DOHH2 (cell line): Measurements from ENCODE around the gene LENG9.
A peak's percentile ranks its signal among the peaks of the same experiment; 100 is the strongest.
"Not testable (repeated sequence)": the region's sequence is repeated elsewhere in the genome, so short reads cannot be mapped to it uniquely, and the experiment has no call there.

Experiments
- H3F3A ChIP-seq: fragments of 200-600 bp; sonication (generic), shearing (Covaris generic); 2 replicates; pipeline ENCODE4 v1.6.0; 2016; ENCODE audit warnings: antibody characterized with exemption, mild to moderate bottlenecking; ENCODE audit not compliant: control insufficient read depth, insufficient read depth
- H3K27ac ChIP-seq: fragments of 200-600 bp; sonication (generic); 2 replicates; pipeline ENCODE4 v1.5.1; 2014; ENCODE audit warnings: low read depth, mild to moderate bottlenecking, low read length, moderate library complexity
- H3K27me3 ChIP-seq: fragments of 200-600 bp; sonication (generic); 2 replicates; pipeline ENCODE4 v1.6.1; 2014; ENCODE audit warnings: mild to moderate bottlenecking, low read length, mixed read lengths; ENCODE audit not compliant: control insufficient read depth
- H3K36me3 ChIP-seq: fragments of 200-600 bp; sonication (generic); 2 replicates; pipeline ENCODE4 v1.6.1; 2014; ENCODE audit warnings: mild to moderate bottlenecking, low read length, moderate library complexity, mixed read lengths; ENCODE audit not compliant: control insufficient read depth
- H3K4me1 ChIP-seq: fragments of 200-600 bp; sonication (generic); 2 replicates; pipeline ENCODE4 v1.6.1; 2014; ENCODE audit warnings: mild to moderate bottlenecking, low read length, mixed read lengths; ENCODE audit not compliant: control insufficient read depth
- H3K4me2 ChIP-seq: fragments of 200-600 bp; sonication (generic); 2 replicates; pipeline ENCODE4 v1.6.0; 2014; ENCODE audit warnings: mild to moderate bottlenecking, low read length, moderate library complexity
- H3K4me3 ChIP-seq: fragments of 200-600 bp; sonication (generic); 2 replicates; pipeline ENCODE4 v1.5.1; 2014; ENCODE audit warnings: mild to moderate bottlenecking, low read length, mixed read lengths
- H3K79me2 ChIP-seq: fragments of 200-600 bp; sonication (generic); 2 replicates; pipeline ENCODE4 v1.6.1; 2014; ENCODE audit warnings: mild to moderate bottlenecking, low read length, mixed read lengths; ENCODE audit not compliant: control insufficient read depth
- H3K9me2 ChIP-seq: fragments of 200-600 bp; sonication (generic); replicated peaks from 2 replicates; pipeline ENCODE4 v1.6.1; 2014; ENCODE audit warnings: mild to moderate bottlenecking, low read length, mixed read lengths; ENCODE audit not compliant: control insufficient read depth
- H3K9me3 ChIP-seq: fragments of 200-600 bp; sonication (generic); 2 replicates; pipeline ENCODE4 v1.6.1; 2014; ENCODE audit warnings: antibody characterized with exemption, low read length, mixed read lengths; ENCODE audit not compliant: control insufficient read depth, insufficient read depth
- H4K20me1 ChIP-seq: fragments of 200-600 bp; sonication (generic); 2 replicates; pipeline ENCODE4 v1.6.0; 2014; ENCODE audit warnings: low read depth, mild to moderate bottlenecking, antibody characterized with exemption, low read length, moderate library complexity; ENCODE audit not compliant: control insufficient read depth, insufficient read depth
- EZH2phosphoT487 ChIP-seq: fragments of 200-600 bp; sonication (generic); IDR thresholded peaks from 2 replicates; pipeline ENCODE4 v1.6.1; 2017; ENCODE audit warnings: borderline replicate concordance, mild to moderate bottlenecking, antibody characterized with exemption, low read length, moderate library complexity, mixed read lengths
- TF ChIP-seq, protein P1 (sequence below): fragments of 200-600 bp; sonication (generic); IDR thresholded peaks from one replicate; pipeline ENCODE4 v1.5.1; 2014; ENCODE audit warnings: antibody characterized with exemption, mild to moderate bottlenecking, low read depth, low read length; ENCODE audit not compliant: poor library complexity, severe bottlenecking

LENG9 gene

DNA sequence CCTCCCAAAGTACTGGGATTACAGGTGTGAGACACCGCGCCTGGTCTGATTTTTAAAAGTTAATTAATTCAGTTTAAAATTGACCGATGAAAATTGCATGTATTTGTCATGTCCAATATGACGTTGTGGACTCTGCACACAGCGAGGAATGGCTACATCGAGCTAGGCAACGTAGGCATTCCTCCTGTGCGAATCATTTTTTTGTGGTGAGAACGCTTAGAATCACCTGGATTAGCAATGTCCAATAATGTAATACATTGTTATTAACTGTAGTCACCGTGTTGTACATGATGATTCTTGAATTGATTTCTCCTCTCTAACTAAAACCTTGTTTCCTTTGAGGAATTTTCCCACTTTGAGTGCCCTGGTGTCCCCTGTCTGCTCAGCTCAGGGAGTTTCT is 42.5 kb upstream of the LENG9 start:
- H3K27me3 ChIP-seq, result peaks cover 9% of the 10 kb centered on the region
- H3K4me1 ChIP-seq, result peaks cover 36% of the 10 kb centered on the region
- H3K79me2 ChIP-seq, result no peaks in the 10 kb centered on the region
- no peaks in the 10 kb centered on the region for H3K36me3 ChIP-seq
- no peak overlapping the region for H3K4me3 ChIP-seq
- H3K27ac ChIP-seq, result no peak overlapping the region
- TF ChIP-seq, protein P1, sequence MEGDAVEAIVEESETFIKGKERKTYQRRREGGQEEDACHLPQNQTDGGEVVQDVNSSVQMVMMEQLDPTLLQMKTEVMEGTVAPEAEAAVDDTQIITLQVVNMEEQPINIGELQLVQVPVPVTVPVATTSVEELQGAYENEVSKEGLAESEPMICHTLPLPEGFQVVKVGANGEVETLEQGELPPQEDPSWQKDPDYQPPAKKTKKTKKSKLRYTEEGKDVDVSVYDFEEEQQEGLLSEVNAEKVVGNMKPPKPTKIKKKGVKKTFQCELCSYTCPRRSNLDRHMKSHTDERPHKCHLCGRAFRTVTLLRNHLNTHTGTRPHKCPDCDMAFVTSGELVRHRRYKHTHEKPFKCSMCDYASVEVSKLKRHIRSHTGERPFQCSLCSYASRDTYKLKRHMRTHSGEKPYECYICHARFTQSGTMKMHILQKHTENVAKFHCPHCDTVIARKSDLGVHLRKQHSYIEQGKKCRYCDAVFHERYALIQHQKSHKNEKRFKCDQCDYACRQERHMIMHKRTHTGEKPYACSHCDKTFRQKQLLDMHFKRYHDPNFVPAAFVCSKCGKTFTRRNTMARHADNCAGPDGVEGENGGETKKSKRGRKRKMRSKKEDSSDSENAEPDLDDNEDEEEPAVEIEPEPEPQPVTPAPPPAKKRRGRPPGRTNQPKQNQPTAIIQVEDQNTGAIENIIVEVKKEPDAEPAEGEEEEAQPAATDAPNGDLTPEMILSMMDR, result no peak
- TF ChIP-seq EZH2phosphoT487, result no peak
- no peaks in the 10 kb centered on the region for H3K9me2 ChIP-seq
- H3F3A ChIP-seq, result no peaks in the 10 kb centered on the region
- peak overlapping the region; percentile 37 for H3K4me2 ChIP-seq
- H3K9me3 ChIP-seq, result no peaks in the 10 kb centered on the region
- no peaks in the 10 kb centered on the region for H4K20me1 ChIP-seq

DNA sequence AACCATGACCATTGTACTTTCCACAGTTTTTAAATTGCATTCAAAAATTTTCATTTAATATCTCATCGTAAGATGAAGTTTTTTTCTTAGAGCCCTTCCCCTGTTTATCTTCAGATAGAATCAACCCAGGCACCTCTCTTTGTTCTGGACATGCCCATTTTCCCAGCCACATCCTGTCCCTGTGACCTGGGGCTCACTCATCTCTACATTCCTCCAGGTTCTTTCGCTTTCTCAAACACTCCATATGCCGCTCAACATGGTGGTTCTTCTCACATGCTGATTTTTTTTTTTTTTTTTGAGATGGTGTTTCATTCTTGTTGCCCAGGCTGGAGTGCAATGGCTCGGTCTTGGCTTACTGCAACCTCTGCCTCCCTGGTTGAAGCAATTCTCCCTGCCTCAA is 42.0 kb upstream of the LENG9 start:
- not testable (repeated sequence) for H3K9me3 ChIP-seq, H3K9me2 ChIP-seq, H3K36me3 ChIP-seq, H4K20me1 ChIP-seq, H3K4me3 ChIP-seq, H3F3A ChIP-seq, H3K79me2 ChIP-seq, H3K4me2 ChIP-seq, H3K27me3 ChIP-seq, H3K27ac ChIP-seq
- peaks cover 36% of the 10 kb centered on the region for H3K4me1 ChIP-seq

DNA sequence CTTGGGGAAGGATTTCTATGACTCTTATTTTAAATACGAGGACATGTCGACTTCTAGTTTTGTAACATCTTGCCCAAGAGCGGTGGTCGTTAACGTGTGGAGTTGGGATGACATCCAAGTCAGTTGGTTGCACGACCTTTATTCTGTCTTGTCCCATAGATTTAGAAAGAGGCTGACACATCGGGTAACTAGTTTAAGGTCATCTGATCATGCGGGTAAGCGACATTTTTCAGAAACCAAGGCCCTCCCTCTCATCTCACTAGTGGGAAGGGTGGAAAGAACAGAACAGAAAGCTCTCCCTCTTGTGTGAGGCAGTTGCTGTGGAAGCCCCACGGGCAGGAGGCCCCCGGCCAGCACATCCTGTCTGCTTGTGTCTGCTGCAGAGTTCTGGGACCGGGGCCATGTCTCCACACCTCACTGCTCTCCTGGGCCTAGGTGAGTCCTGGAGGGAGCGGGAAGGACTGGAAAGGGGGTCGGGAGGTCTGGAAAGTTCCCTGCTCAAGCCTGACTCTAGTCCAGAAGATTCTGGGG is 39.0 kb upstream of the LENG9 start, which contains the start of gene LAIR2:
LAIR2 (plus strand) TSS at position 314 of the 531 bp plus-strand sequence; CDS start at position 402, 88 bp downstream.
- Histone ChIP-seq H3K4me2 (peak within 1 kb of the TSS; percentile 44), H3K9me3 (no peaks in the 10 kb centered on the region), H3K27me3 (peaks cover 14% of the 10 kb centered on the region)

DNA sequence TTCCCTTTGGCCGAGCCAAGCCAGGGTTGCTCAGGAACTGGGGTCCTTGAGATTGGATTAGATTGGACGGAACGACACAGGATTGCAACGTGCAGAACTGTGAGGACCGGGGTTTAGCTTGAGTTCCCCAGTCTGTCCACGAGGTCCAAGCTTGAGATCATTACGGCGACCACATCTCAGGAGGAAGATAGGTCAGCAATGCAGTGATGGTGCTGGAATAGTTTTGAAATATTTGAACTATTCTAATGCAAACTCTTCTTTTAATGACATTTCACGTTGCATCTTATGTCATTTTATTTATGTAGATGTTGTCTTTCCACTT is 34.8 kb upstream of the LENG9 start:
- Histone ChIP-seq H3K4me1 (peaks cover 11% of the 10 kb centered on the region), H3K27me3 (peaks cover 26% of the 10 kb centered on the region)
- not testable (repeated sequence) for H4K20me1 ChIP-seq, H3K79me2 ChIP-seq, H3K36me3 ChIP-seq, H3K4me2 ChIP-seq, H3K9me2 ChIP-seq, H3K4me3 ChIP-seq, H3F3A ChIP-seq, H3K9me3 ChIP-seq, H3K27ac ChIP-seq

More for the DNA sequence above, 39.0 kb upstream of the LENG9 start, which contains the start of gene LAIR2:
- no peak for TF ChIP-seq EZH2phosphoT487
- TF ChIP-seq, protein P1, result no peak
- Histone ChIP-seq H3K79me2 (no peaks in the 10 kb centered on the region), H3F3A (no peaks in the 10 kb centered on the region), H3K36me3 (no peaks in the 10 kb centered on the region), H3K27ac (no peak within 1 kb of the TSS), H4K20me1 (no peaks in the 10 kb centered on the region), H3K4me1 (peaks cover 25% of the 10 kb centered on the region), H3K4me3 (no peak within 1 kb of the TSS), H3K9me2 (no peaks in the 10 kb centered on the region)

DNA sequence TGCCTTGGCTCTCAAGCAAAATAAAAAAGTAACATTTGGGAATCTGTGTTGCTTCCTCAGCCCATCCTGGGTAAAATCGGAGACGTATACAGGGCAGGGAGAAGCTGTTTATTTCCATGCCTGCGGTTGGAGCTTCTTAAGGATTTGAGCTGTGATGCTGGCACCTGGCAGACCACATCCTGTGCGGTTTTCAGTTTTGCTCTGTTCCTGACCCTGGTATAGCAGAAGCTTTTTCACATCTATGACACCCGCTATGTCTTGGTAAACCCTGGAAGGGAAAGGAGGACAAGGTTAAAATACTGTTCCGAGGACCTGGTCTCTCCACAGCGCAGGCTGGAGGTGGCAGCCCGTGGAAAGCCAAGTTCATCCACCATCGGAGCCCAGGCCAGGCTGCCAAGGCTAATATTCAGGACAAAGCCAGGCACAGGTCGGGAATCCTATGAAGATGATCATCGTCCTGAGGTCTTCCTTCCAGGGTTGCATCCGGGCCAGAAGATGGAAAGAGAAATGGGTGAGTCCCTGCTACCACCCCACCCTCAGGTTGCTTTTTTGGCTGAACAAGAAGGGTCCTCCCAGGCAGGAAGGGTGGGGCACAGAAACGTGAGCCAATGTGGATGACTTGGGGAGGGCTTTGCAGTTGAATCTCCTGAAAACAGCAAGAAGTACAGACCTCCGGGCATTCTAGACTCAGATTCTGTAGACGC is 34.3 kb upstream of the LENG9 start:
- H3K9me3 ChIP-seq, H4K20me1 ChIP-seq, H3K79me2 ChIP-seq, H3K4me1 ChIP-seq, H3K4me3 ChIP-seq, H3F3A ChIP-seq, H3K36me3 ChIP-seq, H3K9me2 ChIP-seq, H3K4me2 ChIP-seq, H3K27ac ChIP-seq: not testable (repeated sequence)
- H3K27me3 ChIP-seq, result peaks cover 29% of the 10 kb centered on the region

DNA sequence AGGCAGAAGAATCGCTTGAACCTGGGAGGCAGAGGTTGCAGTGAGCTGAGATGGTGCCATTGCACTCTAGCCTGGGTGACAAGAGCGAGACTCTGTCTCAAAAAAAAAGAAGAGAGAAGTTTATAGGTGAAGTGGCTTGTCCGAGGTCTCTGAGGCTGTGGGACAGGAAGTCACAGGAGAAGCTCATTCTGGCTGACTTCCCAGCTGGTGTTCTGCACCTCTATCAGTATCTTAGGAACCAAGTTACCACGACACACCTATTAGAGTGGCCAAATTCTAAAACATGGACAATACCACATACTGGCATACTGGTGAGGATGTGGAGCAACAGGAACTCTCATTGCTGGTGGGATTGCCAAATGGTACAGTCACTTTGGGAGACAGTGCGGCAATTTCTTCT is 31.7 kb upstream of the LENG9 start:
- not testable (repeated sequence) for H3K4me1 ChIP-seq, H4K20me1 ChIP-seq, H3K79me2 ChIP-seq, H3K4me3 ChIP-seq, H3K27ac ChIP-seq, H3K9me2 ChIP-seq, H3K9me3 ChIP-seq, H3F3A ChIP-seq, H3K4me2 ChIP-seq, H3K36me3 ChIP-seq
- peaks cover 30% of the 10 kb centered on the region for H3K27me3 ChIP-seq
